PC-3 (cell line): ENCODE measurements around the gene LENEP.

Experiments
- CTCF ChIP-seq: fragments of 300-600 bp; sonication (generic); conservative IDR thresholded peaks from 2 replicates; pipeline ENCODE4 v1.5.1; 2017; ENCODE audit warnings: antibody characterized with exemption, low read depth, mild to moderate bottlenecking, low read length
- EZH2 ChIP-seq: fragments of 300-600 bp; sonication (generic); IDR thresholded peaks from one replicate; pipeline ENCODE4 v1.6.1; 2017; ENCODE audit warnings: antibody characterized with exemption, mild to moderate bottlenecking, low read length; ENCODE audit not compliant: unreplicated experiment
- EZH2phosphoT487 ChIP-seq: fragments of 300-600 bp; sonication (generic); IDR thresholded peaks from 2 replicates; pipeline ENCODE4 v1.6.1; 2018; ENCODE audit warnings: mild to moderate bottlenecking, antibody characterized with exemption, low read length, borderline replicate concordance

DNA sequence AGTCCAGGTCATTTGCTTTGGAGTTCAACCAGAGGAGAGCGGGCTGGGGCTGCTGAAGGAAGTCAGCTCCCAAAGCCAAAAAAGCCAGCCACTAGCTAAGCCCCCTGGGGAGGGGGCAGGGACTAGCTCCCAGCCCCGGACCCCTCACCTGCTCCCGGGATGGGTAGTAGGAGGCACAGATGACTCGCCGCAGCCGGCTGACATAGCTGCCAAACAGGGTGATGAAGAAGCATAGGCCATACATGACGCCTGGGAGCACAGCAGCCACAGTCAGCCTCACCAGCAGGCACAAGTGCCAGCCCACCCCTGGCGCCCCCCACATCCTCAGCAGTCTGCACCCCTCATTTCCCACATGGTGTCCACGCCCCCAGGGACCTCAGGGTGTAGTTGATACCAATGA, 32.8 kb downstream of the LENEP start:
- TF ChIP-seq CTCF, result no peak
- no peak for TF ChIP-seq EZH2phosphoT487
- TF ChIP-seq EZH2, result no peak
